ENCODE measurements around the gene PARVA. TPM values are rescaled to one million over a fixed set of nuclear protein-coding genes. Genes with fewer than 3 reads are reported as not detected.
A peak's percentile ranks its signal among the peaks of the same experiment; 100 is the strongest.
"Not testable (repeated sequence)": the region's sequence is repeated elsewhere in the genome, so short reads cannot be mapped to it uniquely, and the experiment has no call there.

PARVA gene
- total and polyA plus RNA-seq, 4 experiments from 2014 or later, result 0.75 to 2.4 (median 1.4) TPM

DNA sequence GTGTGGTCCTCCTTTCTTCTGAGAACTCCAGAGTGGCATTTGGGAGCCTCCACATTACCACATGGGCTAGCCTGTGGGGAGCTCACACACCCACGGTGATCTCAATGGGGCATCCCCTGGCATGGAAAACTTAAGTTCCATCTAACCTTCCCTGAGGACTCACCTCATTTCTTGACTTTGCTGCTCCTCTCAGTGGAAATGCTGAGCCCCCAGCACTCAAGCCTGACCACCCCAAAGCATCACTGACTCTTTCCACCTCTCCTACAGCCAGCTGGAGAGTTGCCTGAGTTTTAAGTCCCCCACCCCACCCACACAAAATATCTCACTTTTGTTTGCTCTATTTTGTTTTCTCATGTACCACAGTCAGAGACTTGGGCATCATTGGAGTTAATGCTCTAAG lies 23.8 kb upstream of the PARVA start:
- POLR2A ChIA-PET (ENCODE audit: partially characterized antibody), result interaction anchor here (1.0 to 2.4 kb wide), 2 partner anchors 13 to 23 kb away, joined by 4 to 11 read pairs; no protein-coding TSS in a partner anchor

GRCh38 chr11:12354750-12355545 lies 22.4 kb upstream of the PARVA start:
- no peaks in the 10 kb centered on the region for H3K36me3 ChIP-seq (ENCODE audit: insufficient read depth, low read length)
- Mint-ChIP-seq H3K4me1 (peaks cover 28 to 39% (median 32%) of the 10 kb centered on the region in 4 donors), H3K27ac (peak overlapping the region in 5 of 7 donors; percentile 10 to 87 (median 47)), H3K27me3 (no peaks in the 10 kb centered on the region), H3K36me3 (peaks cover 0 to 26% of the 10 kb centered on the region in 2 donors), H3K9me3 (no peaks in the 10 kb centered on the region), H3K4me3 (peak overlapping the region in 1 of 8 donors; percentile 3)
- ChIA-PET POLR2A (ENCODE audit: partially characterized antibody) (interaction anchor here (2.4 kb wide), 1 partner anchor 11 kb away, joined by 11 read pairs; no protein-coding TSS in a partner anchor), CTCF (ENCODE audit: partially characterized antibody) (interaction anchor here (1.2 to 1.5 kb wide), 3 partner anchors 11 to 24 kb away, joined by 3 to 5 read pairs (median 4); no protein-coding TSS in a partner anchor)
- no peaks in the 10 kb centered on the region for H3K27me3 ChIP-seq (ENCODE audit: insufficient read depth, low read length)
- H3K4me1 ChIP-seq (ENCODE audit: insufficient read depth, low read length), result peaks cover 23% of the 10 kb centered on the region
- no peak overlapping the region for H3K27ac ChIP-seq (ENCODE audit: low read depth, low read length)
- DNase-seq, result no peak
- H3K4me3 ChIP-seq (ENCODE audit: low read length in 2 of 2), result no peak overlapping the region
- no peaks in the 10 kb centered on the region for H3K9me3 ChIP-seq (ENCODE audit: control insufficient read depth in 1 of 2, low read length in 2 of 2)
- intact Hi-C loops (cut with micrococcal nuclease), result no loop called here

More for the DNA sequence above, 23.8 kb upstream of the PARVA start:
- H3K27ac Mint-ChIP-seq, result no peak overlapping the region
- Histone ChIP-seq H3K36me3 (ENCODE audit: insufficient read depth, low read length) (no peaks in the 10 kb centered on the region), H3K4me1 (ENCODE audit: insufficient read depth, low read length) (peaks cover 23% of the 10 kb centered on the region), H3K4me3 (ENCODE audit: low read length in 2 of 2) (no peak overlapping the region), H3K9me3 (ENCODE audit: control insufficient read depth in 1 of 2, low read length in 2 of 2) (no peaks in the 10 kb centered on the region), H3K27me3 (ENCODE audit: insufficient read depth, low read length) (no peaks in the 10 kb centered on the region), H3K27ac (ENCODE audit: low read depth, low read length) (no peak overlapping the region)
- CTCF ChIA-PET (ENCODE audit: partially characterized antibody), result interaction anchor here (1.2 kb wide), 1 partner anchor 22 kb away, joined by 4 read pairs; no protein-coding TSS in a partner anchor
- no peak for DNase-seq
- H3K36me3 Mint-ChIP-seq, result peaks cover 0 to 21% of the 10 kb centered on the region in 2 donors
- peaks cover 28 to 36% (median 33%) of the 10 kb centered on the region in 4 donors for H3K4me1 Mint-ChIP-seq
- intact Hi-C loops (cut with micrococcal nuclease), result no loop called here
- H3K27me3 Mint-ChIP-seq, result no peaks in the 10 kb centered on the region
- no peaks in the 10 kb centered on the region for H3K9me3 Mint-ChIP-seq
- H3K4me3 Mint-ChIP-seq, result no peak overlapping the region

DNA sequence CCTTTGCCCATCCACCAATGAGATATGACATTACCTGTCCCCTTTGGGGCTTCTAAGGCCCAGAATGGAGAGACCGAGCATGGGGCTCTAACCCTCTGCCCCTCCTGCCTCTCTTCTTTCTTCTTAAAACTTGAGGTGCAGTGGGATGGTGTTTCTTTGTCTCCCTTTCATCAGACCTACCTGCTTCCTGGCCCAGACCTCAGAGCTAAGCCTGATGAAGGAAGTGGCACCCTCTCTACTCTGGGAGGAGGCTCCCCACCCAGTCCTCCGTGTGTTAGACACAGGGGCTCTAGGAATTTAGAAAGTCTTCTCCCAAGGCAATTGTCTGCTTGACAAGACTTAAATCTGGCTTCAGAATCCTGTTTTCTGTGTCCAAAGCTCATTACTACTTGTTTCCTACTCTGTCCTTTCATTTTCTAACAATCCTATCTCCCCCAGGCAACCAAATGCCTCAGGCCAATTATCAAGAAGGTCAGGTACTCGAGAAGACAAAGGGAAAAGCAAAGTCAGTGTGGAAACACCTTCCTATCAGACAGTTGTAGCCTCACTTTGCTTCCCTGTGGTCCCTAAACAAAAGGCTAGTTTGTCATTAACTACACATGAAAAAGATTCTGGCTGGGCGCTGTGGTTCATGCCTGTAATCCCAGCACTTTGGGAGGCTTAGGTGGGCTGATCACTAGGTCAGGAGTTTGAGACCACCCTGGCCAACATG lies 20.3 kb upstream of the PARVA start:
- H3K27me3 ChIP-seq (ENCODE audit: insufficient read depth, low read length), result no peaks in the 10 kb centered on the region
- ChIA-PET POLR2A (ENCODE audit: partially characterized antibody) (interaction anchor here (0.9 to 3.0 kb wide), 7 partner anchors 8 to 43 kb away, joined by 3 to 32 read pairs (median 4); partner anchors contain the start of gene PARVA), CTCF (ENCODE audit: partially characterized antibody) (interaction anchor here (0.5 to 3.8 kb wide), 4 partner anchors 9 to 26 kb away, joined by 3 to 17 read pairs (median 10); partner anchors contain the start of gene PARVA)
- DNase-seq, result peak in 4 of 5 donors; percentile 29 to 39 (median 36)
- H3K36me3 ChIP-seq (ENCODE audit: insufficient read depth, low read length), result no peaks in the 10 kb centered on the region
- H3K4me1 Mint-ChIP-seq, result peaks cover 30 to 55% (median 41%) of the 10 kb centered on the region in 4 donors
- peaks cover 30% of the 10 kb centered on the region for H3K4me1 ChIP-seq (ENCODE audit: insufficient read depth, low read length)
- no peaks in the 10 kb centered on the region for H3K27me3 Mint-ChIP-seq
- H3K36me3 Mint-ChIP-seq, result peaks cover 0 to 17% of the 10 kb centered on the region in 2 donors
- intact Hi-C loops (cut with micrococcal nuclease), result loop anchor here (1.0 kb wide), 1 partner anchor 9 kb away; no protein-coding TSS in a partner anchor
- H3K27ac Mint-ChIP-seq, result peak overlapping the region; percentile 75 to 95 (median 89)
- H3K9me3 Mint-ChIP-seq, result peaks cover 0 to 3% (median 0%) of the 10 kb centered on the region in 8 donors
- peak overlapping the region; percentile 18 for H3K27ac ChIP-seq (ENCODE audit: low read depth, low read length)
- no peaks in the 10 kb centered on the region for H3K9me3 ChIP-seq (ENCODE audit: control insufficient read depth in 1 of 2, low read length in 2 of 2)
- no peak overlapping the region for H3K4me3 ChIP-seq (ENCODE audit: low read length in 2 of 2)
- peak overlapping the region; percentile 45 to 79 (median 70) for H3K4me3 Mint-ChIP-seq

DNA sequence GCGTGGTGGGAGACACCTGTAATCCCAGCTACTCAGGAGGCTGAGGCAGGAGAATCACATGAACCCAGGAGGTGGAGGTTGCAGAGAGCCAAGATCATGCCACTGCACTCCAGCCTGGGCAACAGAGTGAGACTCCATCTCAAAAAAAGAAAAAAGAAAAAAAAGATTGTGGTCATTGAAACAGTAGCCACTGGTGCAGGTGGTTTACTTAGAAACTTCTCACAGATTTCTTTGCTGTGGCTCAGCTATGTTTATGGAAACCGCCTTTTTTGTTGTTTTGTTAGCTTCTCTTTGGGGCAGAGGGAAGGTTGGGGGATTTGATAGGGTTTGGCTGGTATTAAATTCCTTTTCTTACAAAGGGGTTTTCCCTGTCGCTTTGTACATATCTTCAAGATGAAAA lies 19.7 kb upstream of the PARVA start:
- H3K27me3 ChIP-seq (ENCODE audit: insufficient read depth, low read length); H3K27ac ChIP-seq (ENCODE audit: low read depth, low read length); H3K9me3 ChIP-seq (ENCODE audit: control insufficient read depth in 1 of 2, low read length in 2 of 2); H3K27me3 Mint-ChIP-seq; H3K9me3 Mint-ChIP-seq; H3K4me3 ChIP-seq (ENCODE audit: low read length in 2 of 2); DNase-seq; H3K36me3 ChIP-seq (ENCODE audit: insufficient read depth, low read length): not testable (repeated sequence)
- intact Hi-C loops (cut with micrococcal nuclease), result loop anchor here (1.0 kb wide), 1 partner anchor 9 kb away; no protein-coding TSS in a partner anchor
- Mint-ChIP-seq H3K4me3 (peak overlapping the region in 6 of 8 donors; percentile 15 to 79 (median 65)), H3K27ac (peak overlapping the region in 5 of 7 donors; percentile 68 to 95 (median 89)), H3K36me3 (peaks cover 0 to 17% of the 10 kb centered on the region in 2 donors), H3K4me1 (peaks cover 35 to 61% (median 47%) of the 10 kb centered on the region in 4 donors)
- H3K4me1 ChIP-seq (ENCODE audit: insufficient read depth, low read length), result peaks cover 36% of the 10 kb centered on the region
- POLR2A ChIA-PET (ENCODE audit: partially characterized antibody), result interaction anchor here (0.7 to 3.0 kb wide), 4 partner anchors 8 to 26 kb away, joined by 3 to 32 read pairs (median 4); partner anchors contain the start of gene PARVA
- CTCF ChIA-PET (ENCODE audit: partially characterized antibody), result interaction anchor here (1.1 to 3.8 kb wide), 3 partner anchors 8 to 27 kb away, joined by 4 to 17 read pairs (median 16); partner anchors contain the start of gene PARVA

GRCh38 chr11:12358302-12359188 lies 18.8 kb upstream of the PARVA start:
- H3K4me3 Mint-ChIP-seq, result peak overlapping the region in 1 of 8 donors; percentile 76
- H3K4me1 Mint-ChIP-seq, result peaks cover 42 to 69% (median 55%) of the 10 kb centered on the region in 4 donors
- POLR2A ChIA-PET (ENCODE audit: partially characterized antibody), result interaction anchor here (0.7 to 3.0 kb wide), 2 partner anchors 8 to 19 kb away, joined by 3 to 32 read pairs; partner anchors contain the start of gene PARVA

GRCh38 chr11:12359761-12360160 lies 17.6 kb upstream of the PARVA start:
- intact Hi-C loops (cut with micrococcal nuclease), result no loop called here
- H3K27me3 Mint-ChIP-seq, result no peaks in the 10 kb centered on the region
- Histone ChIP-seq H3K27me3 (ENCODE audit: insufficient read depth, low read length) (no peaks in the 10 kb centered on the region), H3K4me3 (ENCODE audit: low read length in 2 of 2) (no peak overlapping the region), H3K9me3 (ENCODE audit: control insufficient read depth in 1 of 2, low read length in 2 of 2) (no peaks in the 10 kb centered on the region), H3K27ac (ENCODE audit: low read depth, low read length) (no peak overlapping the region), H3K36me3 (ENCODE audit: insufficient read depth, low read length) (no peaks in the 10 kb centered on the region), H3K4me1 (ENCODE audit: insufficient read depth, low read length) (peaks cover 56% of the 10 kb centered on the region)
- peaks cover 0 to 3% (median 0%) of the 10 kb centered on the region in 8 donors for H3K9me3 Mint-ChIP-seq
- CTCF ChIA-PET (ENCODE audit: partially characterized antibody), result interaction anchor here (3.8 kb wide), 1 partner anchor 29 kb away, joined by 16 read pairs; no protein-coding TSS in a partner anchor
- POLR2A ChIA-PET (ENCODE audit: partially characterized antibody), result no interaction called here
- no peak overlapping the region for H3K4me3 Mint-ChIP-seq
- H3K4me1 Mint-ChIP-seq, result peaks cover 51 to 81% (median 63%) of the 10 kb centered on the region in 4 donors
- H3K27ac Mint-ChIP-seq, result peak overlapping the region in 1 of 7 donors; percentile 2
- peaks cover 0 to 13% of the 10 kb centered on the region in 2 donors for H3K36me3 Mint-ChIP-seq
- no peak for DNase-seq

More at GRCh38 chr11:12358302-12359188, 18.8 kb upstream of the PARVA start:
- Histone ChIP-seq H3K27ac (ENCODE audit: low read depth, low read length) (no peak overlapping the region), H3K27me3 (ENCODE audit: insufficient read depth, low read length) (no peaks in the 10 kb centered on the region), H3K4me3 (ENCODE audit: low read length in 2 of 2) (no peak overlapping the region), H3K36me3 (ENCODE audit: insufficient read depth, low read length) (no peaks in the 10 kb centered on the region), H3K4me1 (ENCODE audit: insufficient read depth, low read length) (peaks cover 45% of the 10 kb centered on the region), H3K9me3 (ENCODE audit: control insufficient read depth in 1 of 2, low read length in 2 of 2) (no peaks in the 10 kb centered on the region)
- H3K36me3 Mint-ChIP-seq, result peaks cover 0 to 14% of the 10 kb centered on the region in 2 donors
- peaks cover 0 to 3% (median 0%) of the 10 kb centered on the region in 8 donors for H3K9me3 Mint-ChIP-seq
- CTCF ChIA-PET (ENCODE audit: partially characterized antibody), result interaction anchor here (2.1 to 3.8 kb wide), 2 partner anchors 8 to 27 kb away, joined by 16 to 17 read pairs; no protein-coding TSS in a partner anchor
- peak overlapping the region in 5 of 7 donors; percentile 15 to 82 (median 37) for H3K27ac Mint-ChIP-seq
- intact Hi-C loops (cut with micrococcal nuclease), result no loop called here
- no peaks in the 10 kb centered on the region for H3K27me3 Mint-ChIP-seq
- DNase-seq, result no peak
